Lung (tissue), 12 donors: ENCODE results near the gene SYVN1. TPM values are rescaled to one million over a fixed set of nuclear protein-coding genes. Genes with fewer than 3 reads are reported as not detected.

Experiments
- ATAC-seq: fragments of 200-7000 bp; cut with Tn5 transposase; one replicate; pipeline ENCODE4 v1.9.1; 2020; ENCODE audit warnings: moderate number of reproducible peaks; ENCODE audit not compliant: insufficient read depth, low FRiP score
- DNase-seq, 3 donors: peaks; one replicate each; pipeline ENCODE4 v3.0.0-alpha.2; 2013 to 2017
- H3K27ac ChIP-seq, 2 donors: one replicate each; pipeline ENCODE4 v1.5.1; 2013; ENCODE audit warnings: mild to moderate bottlenecking in 2 of 2, moderate library complexity in 2 of 2, control low read depth in 1 of 2, inconsistent platforms in 1 of 2, low read depth in 1 of 2, low read length in 1 of 2
- H3K27me3 ChIP-seq, 3 donors: one replicate each; pipeline ENCODE4 v1.5.1; 2013; ENCODE audit warnings: low read length in 2 of 3; ENCODE audit not compliant: control insufficient read depth in 3 of 3, insufficient read depth in 3 of 3
- H3K36me3 ChIP-seq, 4 donors: one replicate each; pipeline ENCODE4 v1.5.1; 2013; ENCODE audit warnings: low read length in 4 of 4, mild to moderate bottlenecking in 1 of 4, moderate library complexity in 1 of 4; ENCODE audit not compliant: control insufficient read depth in 4 of 4, insufficient read depth in 4 of 4
- H3K4me1 ChIP-seq, 5 donors: one replicate each; pipeline ENCODE4 v1.5.1; 2013; ENCODE audit warnings: low read length in 5 of 5, mild to moderate bottlenecking in 2 of 5, moderate library complexity in 1 of 5; ENCODE audit not compliant: control insufficient read depth in 5 of 5, insufficient read depth in 5 of 5
- H3K4me3 ChIP-seq: one replicate; pipeline ENCODE4 v1.5.1; 2013; ENCODE audit warnings: mild to moderate bottlenecking, control low read depth, moderate library complexity
- H3K9ac ChIP-seq, 2 donors: one replicate each; pipeline ENCODE4 v1.5.1; 2013; ENCODE audit warnings: low read length in 2 of 2, control low read depth in 1 of 2; ENCODE audit not compliant: insufficient read depth in 1 of 2
- H3K9me3 ChIP-seq, 4 donors: one replicate each; pipeline ENCODE4 v1.5.1; 2013; ENCODE audit warnings: low read length in 3 of 4, mild to moderate bottlenecking in 1 of 4, moderate library complexity in 1 of 4; ENCODE audit not compliant: control insufficient read depth in 4 of 4, insufficient read depth in 3 of 4
- WGBS, 2 donors: extraction: QIAGEN DNeasy Blood & Tissue Kit; methylation state at CpG; one replicate each; pipeline ENCODE4 v1.1.7; 2013; 5-methylcytosine and 5-hydroxymethylcytosine counted together
- polyA plus RNA-seq, 2 donors: library from polyadenylated mRNA; stranded (reverse); fragments of 200-250 nt; gene quantifications; one replicate each; pipeline ENCODE4 v1.2.1, GENCODE V29; 2013
- total RNA-seq, 2 donors: library from RNA; depleted of rRNA in 1 of 2; stranded (reverse); fragments of >200 nt in 1 of 2; gene quantifications; one replicate each; pipeline ENCODE4 v1.2.1, GENCODE V29; 2014 to 2021
- TF ChIP-seq, protein P1 (sequence below): IDR thresholded peaks from 2 replicates; pipeline ENCODE4 v1.5.1; 2012; ENCODE audit warnings: mild to moderate bottlenecking; ENCODE audit errors: control extremely low read depth, extremely low read depth
- donor health status: control.
- donor health status: control.
- donor health status: Bipolar disorder and iron deficiency.
- donor health status: healthy.
- donor health status: DM: yes; HTN: yes; CAD: no.

The SYVN1 gene
- total and polyA plus RNA-seq, 4 donors, result 31.6 to 80.7 (median 37.6) TPM

GRCh38 chr11:65107751-65108468 lies 26.4 kb downstream of the SYVN1 start:
- DNase-seq, result no peak
- H3K4me1 ChIP-seq, result peaks cover 0 to 18% (median 7%) of the 10 kb centered on the region in 5 donors

DNA sequence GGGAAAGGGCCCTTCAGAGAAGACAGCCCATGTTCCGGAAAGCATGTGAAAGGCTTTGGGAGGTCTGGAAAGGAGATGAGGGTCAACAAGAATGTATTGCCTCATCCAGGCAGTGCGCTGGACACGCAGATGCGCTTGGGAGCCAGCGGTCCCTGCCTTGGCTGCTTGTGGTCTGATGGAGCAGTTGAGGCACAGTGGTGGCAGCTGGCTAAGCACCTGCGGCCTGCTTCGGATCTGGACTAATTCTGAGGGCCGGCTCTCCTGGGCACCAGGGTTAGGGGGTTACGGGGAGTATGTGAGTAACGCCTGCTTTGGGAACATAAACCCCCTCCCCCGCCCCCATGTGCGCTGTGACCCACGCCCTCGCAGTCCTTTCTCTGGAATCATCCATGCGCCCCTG lies 27.2 kb downstream of the SYVN1 start:
- Histone ChIP-seq H3K36me3 (peaks cover 8 to 31% (median 9%) of the 10 kb centered on the region in 4 donors), H3K9me3 (no peaks in the 10 kb centered on the region), H3K27ac (no peak overlapping the region), H3K4me1 (peaks cover 0 to 9% (median 7%) of the 10 kb centered on the region in 5 donors), H3K27me3 (no peaks in the 10 kb centered on the region), H3K4me3 (no peak overlapping the region), H3K9ac (no peak overlapping the region)
- DNase-seq (no peak), ATAC-seq (no peak)
- TF ChIP-seq, protein P1, sequence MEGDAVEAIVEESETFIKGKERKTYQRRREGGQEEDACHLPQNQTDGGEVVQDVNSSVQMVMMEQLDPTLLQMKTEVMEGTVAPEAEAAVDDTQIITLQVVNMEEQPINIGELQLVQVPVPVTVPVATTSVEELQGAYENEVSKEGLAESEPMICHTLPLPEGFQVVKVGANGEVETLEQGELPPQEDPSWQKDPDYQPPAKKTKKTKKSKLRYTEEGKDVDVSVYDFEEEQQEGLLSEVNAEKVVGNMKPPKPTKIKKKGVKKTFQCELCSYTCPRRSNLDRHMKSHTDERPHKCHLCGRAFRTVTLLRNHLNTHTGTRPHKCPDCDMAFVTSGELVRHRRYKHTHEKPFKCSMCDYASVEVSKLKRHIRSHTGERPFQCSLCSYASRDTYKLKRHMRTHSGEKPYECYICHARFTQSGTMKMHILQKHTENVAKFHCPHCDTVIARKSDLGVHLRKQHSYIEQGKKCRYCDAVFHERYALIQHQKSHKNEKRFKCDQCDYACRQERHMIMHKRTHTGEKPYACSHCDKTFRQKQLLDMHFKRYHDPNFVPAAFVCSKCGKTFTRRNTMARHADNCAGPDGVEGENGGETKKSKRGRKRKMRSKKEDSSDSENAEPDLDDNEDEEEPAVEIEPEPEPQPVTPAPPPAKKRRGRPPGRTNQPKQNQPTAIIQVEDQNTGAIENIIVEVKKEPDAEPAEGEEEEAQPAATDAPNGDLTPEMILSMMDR, result no peak
- WGBS, 2 donors, result 96 to 97% methylated on average over 15 of the region's 15 CpGs

More at GRCh38 chr11:65107751-65108468, 26.4 kb downstream of the SYVN1 start:
- Histone ChIP-seq H3K27me3 (peaks cover 0 to 2% (median 0%) of the 10 kb centered on the region in 3 donors), H3K9ac (no peak overlapping the region), H3K4me3 (no peak overlapping the region), H3K27ac (no peak overlapping the region), H3K36me3 (peaks cover 6 to 31% (median 8%) of the 10 kb centered on the region in 4 donors), H3K9me3 (no peaks in the 10 kb centered on the region)
- no peak for ATAC-seq
- 96 to 97% methylated on average over 50 to 52 of the region's 52 CpGs for WGBS, 2 donors
- TF ChIP-seq, protein P1, result no peak

GRCh38 chr11:65104628-65105027 lies 29.7 kb downstream of the SYVN1 start:
- 66 to 86% methylated on average over 4 of the region's 4 CpGs for WGBS, 2 donors
- DNase-seq (peak in 2 of 3 donors; percentile 55 to 59), ATAC-seq (no peak)
- TF ChIP-seq, protein P1, result no peak
- Histone ChIP-seq H3K36me3 (peaks cover 4 to 27% (median 9%) of the 10 kb centered on the region in 4 donors), H3K27ac (peak overlapping the region in 1 of 2 donors; percentile 42), H3K4me3 (no peak overlapping the region), H3K27me3 (no peaks in the 10 kb centered on the region), H3K9ac (peak overlapping the region in 1 of 2 donors; percentile 19), H3K4me1 (peaks cover 0 to 3% (median 0%) of the 10 kb centered on the region in 5 donors), H3K9me3 (no peaks in the 10 kb centered on the region)
